BJ (cell line): ENCODE results near the gene C2CD2. TPM values are rescaled to one million over a fixed set of nuclear protein-coding genes. Genes with fewer than 3 reads are reported as not detected.

Source experiments
- CTCF ChIA-PET: fragments of 350-600 bp; formaldehyde crosslinking; extraction: SDS; loops from one replicate; lab custom pipeline; 2021; ENCODE audit warnings: antibody characterized with exemption, inconsistent platforms; lab: Yijun Ruan, JAX
- POLR2A ChIA-PET: fragments of 300-600 bp; sonication (Branson Sonifier 250); formaldehyde crosslinking; extraction: SDS; loops from one replicate; lab custom pipeline; 2021; ENCODE audit warnings: antibody characterized with exemption; lab: Charles Lee
- DNase-seq: peaks from one replicate; pipeline ENCODE4 v3.0.0-alpha.2; 2011; ENCODE audit warnings: low read depth
- H3K27me3 ChIP-seq: 2 replicates; pipeline ENCODE4 v1.6.0; 2011; ENCODE audit warnings: low read length; ENCODE audit not compliant: control insufficient read depth, insufficient read depth
- H3K36me3 ChIP-seq: 2 replicates; pipeline ENCODE4 v1.5.1; 2011; ENCODE audit warnings: low read length; ENCODE audit not compliant: control insufficient read depth, insufficient read depth
- H3K4me3 ChIP-seq: 2 replicates; pipeline ENCODE4 v1.5.1; 2011; ENCODE audit warnings: low read depth, mild to moderate bottlenecking, control low read depth, low read length
- polyA plus RNA-seq: library from polyadenylated mRNA; depleted of rRNA; stranded (reverse); fragments of >200 nt; gene quantifications from 2 replicates; pipeline ENCODE4 v1.2.3, GENCODE V29; 2011
- TF ChIP-seq, protein P1 (sequence below): IDR thresholded peaks from 2 replicates; pipeline ENCODE4 v1.5.1; 2011; ENCODE audit warnings: low read depth, mild to moderate bottlenecking, control low read depth, inconsistent platforms, low read length, moderate library complexity; ENCODE audit not compliant: insufficient read depth

The C2CD2 gene
- polyA plus RNA-seq, 1 experiment = 21.9 TPM

DNA sequence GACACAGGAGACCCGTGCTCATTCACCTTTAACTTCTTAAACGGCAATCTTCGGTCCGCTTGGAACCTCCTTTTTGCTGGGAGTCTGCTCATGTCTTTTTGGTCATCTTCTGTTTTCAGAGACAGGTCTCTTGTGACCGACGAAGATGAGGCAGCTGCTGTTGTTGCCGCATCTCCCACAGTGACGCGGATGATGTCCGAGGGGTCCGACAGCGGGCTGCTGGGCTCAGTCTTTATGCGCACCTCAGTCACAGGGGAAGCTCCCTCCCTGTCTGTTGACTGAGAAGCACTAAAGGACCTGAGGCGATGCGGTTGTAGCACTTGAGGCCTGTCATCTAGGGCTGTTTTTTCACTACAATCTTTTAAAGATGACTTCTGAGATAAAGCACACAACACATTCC, 38.8 kb upstream of the C2CD2 start:
- H3K27me3 ChIP-seq = no peaks in the 10 kb centered on the region
- POLR2A ChIA-PET = no interaction called here
- peaks cover 5% of the 10 kb centered on the region; the same call in 1 of the 2 replicates for H3K36me3 ChIP-seq
- no peak overlapping the region for H3K4me3 ChIP-seq
- TF ChIP-seq, protein P1, sequence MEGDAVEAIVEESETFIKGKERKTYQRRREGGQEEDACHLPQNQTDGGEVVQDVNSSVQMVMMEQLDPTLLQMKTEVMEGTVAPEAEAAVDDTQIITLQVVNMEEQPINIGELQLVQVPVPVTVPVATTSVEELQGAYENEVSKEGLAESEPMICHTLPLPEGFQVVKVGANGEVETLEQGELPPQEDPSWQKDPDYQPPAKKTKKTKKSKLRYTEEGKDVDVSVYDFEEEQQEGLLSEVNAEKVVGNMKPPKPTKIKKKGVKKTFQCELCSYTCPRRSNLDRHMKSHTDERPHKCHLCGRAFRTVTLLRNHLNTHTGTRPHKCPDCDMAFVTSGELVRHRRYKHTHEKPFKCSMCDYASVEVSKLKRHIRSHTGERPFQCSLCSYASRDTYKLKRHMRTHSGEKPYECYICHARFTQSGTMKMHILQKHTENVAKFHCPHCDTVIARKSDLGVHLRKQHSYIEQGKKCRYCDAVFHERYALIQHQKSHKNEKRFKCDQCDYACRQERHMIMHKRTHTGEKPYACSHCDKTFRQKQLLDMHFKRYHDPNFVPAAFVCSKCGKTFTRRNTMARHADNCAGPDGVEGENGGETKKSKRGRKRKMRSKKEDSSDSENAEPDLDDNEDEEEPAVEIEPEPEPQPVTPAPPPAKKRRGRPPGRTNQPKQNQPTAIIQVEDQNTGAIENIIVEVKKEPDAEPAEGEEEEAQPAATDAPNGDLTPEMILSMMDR = no peak
- CTCF ChIA-PET = no interaction called here
- no peak for DNase-seq

DNA sequence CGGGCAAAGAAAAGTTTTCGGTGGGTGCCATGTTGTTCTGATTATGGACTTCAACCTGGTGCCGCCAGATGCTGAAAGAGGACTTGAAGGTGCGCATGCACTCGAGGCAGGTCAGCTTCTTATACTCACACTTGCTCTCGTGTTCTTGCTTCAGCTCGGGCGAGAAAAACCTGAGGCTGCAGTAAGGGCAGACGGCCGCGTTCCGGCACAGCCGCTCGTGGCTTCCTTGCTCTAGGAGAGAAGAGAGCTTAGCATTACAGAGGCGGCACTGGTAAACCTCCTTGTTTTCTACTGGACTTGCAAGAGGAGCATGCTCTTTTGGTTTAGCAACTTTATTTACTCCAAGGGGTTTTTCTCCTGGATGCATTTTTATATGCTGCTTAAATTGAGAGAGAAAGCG, 37.8 kb upstream of the C2CD2 start:
- DNase-seq = no peak
- peaks cover 5% of the 10 kb centered on the region; the same call in 1 of the 2 replicates for H3K36me3 ChIP-seq
- H3K27me3 ChIP-seq = no peaks in the 10 kb centered on the region
- ChIA-PET CTCF (interaction anchor here (1.5 kb wide), 1 partner anchor 9 kb away, joined by 3 read pairs; no protein-coding TSS in a partner anchor), POLR2A (interaction anchor here (0.6 kb wide), 1 partner anchor 18 kb away, joined by 3 read pairs; no protein-coding TSS in a partner anchor)
- TF ChIP-seq, protein P1 = no peak
- no peak overlapping the region for H3K4me3 ChIP-seq

DNA sequence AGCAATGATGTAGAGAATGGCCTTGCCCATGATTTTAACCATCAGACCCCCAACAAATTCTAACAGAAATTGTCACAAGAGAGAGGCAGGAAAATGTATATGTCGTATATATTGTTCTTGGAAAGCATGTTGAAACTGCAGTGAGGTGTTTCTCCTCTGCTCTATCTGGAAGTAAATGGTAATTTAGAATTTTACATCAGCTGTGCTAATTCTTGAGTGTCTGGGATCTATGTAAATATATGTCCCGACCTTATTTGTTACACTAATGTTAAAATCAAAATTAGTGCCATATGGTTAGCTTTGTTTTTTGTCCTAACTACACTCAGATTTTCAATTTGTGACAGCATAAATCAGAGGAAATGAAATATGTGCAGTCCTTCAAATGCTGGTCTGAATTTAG, 35.9 kb upstream of the C2CD2 start:
- POLR2A ChIA-PET = no interaction called here

DNA sequence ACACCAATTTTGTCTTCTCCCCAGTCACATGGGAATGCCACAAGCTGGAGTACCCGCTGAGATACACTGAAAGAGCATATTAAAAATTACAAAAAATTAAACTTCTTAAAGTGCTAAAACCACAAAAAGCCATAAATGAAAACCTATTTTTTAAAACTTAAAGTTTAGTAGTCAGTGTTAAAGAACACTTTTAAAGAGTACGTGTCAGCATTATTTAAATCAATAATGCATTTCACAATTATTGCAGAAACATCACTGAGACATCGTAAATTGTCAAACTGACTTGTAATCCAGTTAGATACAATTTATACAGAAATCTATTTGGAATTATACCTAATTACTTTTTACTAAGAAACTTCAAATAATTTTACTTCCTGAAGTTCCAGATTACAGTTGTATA, 33.5 kb upstream of the C2CD2 start:
- TF ChIP-seq, protein P1 = no peak
- POLR2A ChIA-PET = no interaction called here
- CTCF ChIA-PET = interaction anchor here (1.1 kb wide), 1 partner anchor 34 kb away, joined by 3 read pairs; no protein-coding TSS in a partner anchor
- no peaks in the 10 kb centered on the region for H3K27me3 ChIP-seq
- no peak overlapping the region for H3K4me3 ChIP-seq
- peaks cover 5% of the 10 kb centered on the region; the same call in 1 of the 2 replicates for H3K36me3 ChIP-seq
- DNase-seq = no peak

More for the DNA sequence above, 35.9 kb upstream of the C2CD2 start:
- TF ChIP-seq, protein P1 = no peak
- H3K36me3 ChIP-seq = peaks cover 5% of the 10 kb centered on the region; the same call in 1 of the 2 replicates
- H3K27me3 ChIP-seq = no peaks in the 10 kb centered on the region
- CTCF ChIA-PET = no interaction called here
- no peak for DNase-seq
- H3K4me3 ChIP-seq = no peak overlapping the region

DNA sequence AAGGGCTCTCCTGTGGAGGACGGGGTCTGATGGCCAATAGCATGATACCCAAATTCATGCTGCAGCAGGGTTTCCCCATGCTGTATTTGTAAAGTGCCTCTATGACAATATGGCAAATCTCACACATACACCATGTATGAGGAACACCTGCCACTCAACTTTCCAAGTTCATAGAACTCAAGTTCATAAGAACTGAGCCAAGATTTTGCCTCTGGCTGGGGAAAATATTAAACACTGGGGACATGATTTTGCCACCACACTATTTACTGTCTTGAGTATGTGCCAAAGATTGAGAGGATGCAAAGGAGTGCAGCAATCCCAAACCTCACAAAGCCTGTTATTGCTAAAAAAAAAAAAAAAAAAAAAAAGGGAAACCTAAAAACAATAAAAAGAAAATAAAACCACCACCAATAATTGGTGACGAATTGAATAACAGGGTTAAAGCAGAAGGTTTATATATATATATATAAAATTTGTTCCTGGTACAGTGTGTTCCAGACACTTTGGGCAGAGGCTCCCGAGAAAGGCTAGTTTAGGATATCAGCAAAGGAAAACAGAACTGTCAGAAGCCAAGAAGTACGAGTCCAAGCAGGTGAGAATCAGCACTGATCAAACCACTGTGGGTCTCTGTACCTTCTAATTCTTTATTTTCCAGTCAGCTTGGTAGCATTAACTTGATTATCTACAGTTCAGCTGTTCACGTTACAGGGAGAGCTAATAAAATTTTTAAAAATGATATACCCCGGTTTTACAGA, 32.0 kb upstream of the C2CD2 start:
- no peak for DNase-seq
- CTCF ChIA-PET = interaction anchor here (1.1 to 1.5 kb wide), 2 partner anchors 15 to 32 kb away, joined by 3 read pairs; no protein-coding TSS in a partner anchor
- H3K4me3 ChIP-seq = no peak overlapping the region
- TF ChIP-seq, protein P1 = no peak
- no peaks in the 10 kb centered on the region for H3K27me3 ChIP-seq
- no peaks in the 10 kb centered on the region for H3K36me3 ChIP-seq
- POLR2A ChIA-PET = interaction anchor here (0.7 kb wide), 1 partner anchor 9 kb away, joined by 3 read pairs; no protein-coding TSS in a partner anchor
